HG03565 (cell line): ENCODE data around the gene CAMK1D.

Experiments
- ATAC-seq: cut with Tn5 transposase; IDR thresholded peaks from one replicate; pipeline ENCODE4 v1.9.1; 2021; ENCODE audit warnings: mild to moderate bottlenecking, moderate library complexity; ENCODE audit not compliant: unreplicated experiment

CAMK1D gene

GRCh38 chr10:12615296-12616220 is 266.2 kb downstream of the CAMK1D start:
- ATAC-seq: no peak

- no peak for ATAC-seq
These were observed 268.1 kb downstream of the CAMK1D start for GRCh38 chr10:12617191-12618175.

- ATAC-seq: no peak
These were observed 272.7 kb downstream of the CAMK1D start for GRCh38 chr10:12622016-12622415.

- no peak for ATAC-seq
These were observed 273.3 kb downstream of the CAMK1D start for GRCh38 chr10:12622691-12623090.

GRCh38 chr10:12625393-12626023 is 276.2 kb downstream of the CAMK1D start:
- no peak for ATAC-seq

GRCh38 chr10:12628153-12628552 is 278.8 kb downstream of the CAMK1D start:
- ATAC-seq: no peak

GRCh38 chr10:12628964-12629766 is 279.8 kb downstream of the CAMK1D start:
- ATAC-seq: no peak

GRCh38 chr10:12629767-12630165 is 280.4 kb downstream of the CAMK1D start:
- no peak for ATAC-seq

- ATAC-seq: no peak
These were observed 281.9 kb downstream of the CAMK1D start for GRCh38 chr10:12631216-12631615.

GRCh38 chr10:12631787-12632562 is 282.6 kb downstream of the CAMK1D start:
- ATAC-seq: no peak

- ATAC-seq: no peak
These were observed 284.7 kb downstream of the CAMK1D start for GRCh38 chr10:12633776-12634620.

GRCh38 chr10:12634621-12634931 is 285.2 kb downstream of the CAMK1D start:
- ATAC-seq: no peak

- no peak for ATAC-seq
These were observed 285.8 kb downstream of the CAMK1D start for GRCh38 chr10:12635127-12635541.

GRCh38 chr10:12636571-12636970 is 287.2 kb downstream of the CAMK1D start:
- ATAC-seq: no peak

- no peak for ATAC-seq
These were observed 288.3 kb downstream of the CAMK1D start for GRCh38 chr10:12637649-12638048.

GRCh38 chr10:12638103-12638502 is 288.8 kb downstream of the CAMK1D start:
- ATAC-seq: no peak

GRCh38 chr10:12638781-12639180 is 289.4 kb downstream of the CAMK1D start:
- ATAC-seq: no peak
